ENCODE measurements around the gene ADGRG3.

DNA sequence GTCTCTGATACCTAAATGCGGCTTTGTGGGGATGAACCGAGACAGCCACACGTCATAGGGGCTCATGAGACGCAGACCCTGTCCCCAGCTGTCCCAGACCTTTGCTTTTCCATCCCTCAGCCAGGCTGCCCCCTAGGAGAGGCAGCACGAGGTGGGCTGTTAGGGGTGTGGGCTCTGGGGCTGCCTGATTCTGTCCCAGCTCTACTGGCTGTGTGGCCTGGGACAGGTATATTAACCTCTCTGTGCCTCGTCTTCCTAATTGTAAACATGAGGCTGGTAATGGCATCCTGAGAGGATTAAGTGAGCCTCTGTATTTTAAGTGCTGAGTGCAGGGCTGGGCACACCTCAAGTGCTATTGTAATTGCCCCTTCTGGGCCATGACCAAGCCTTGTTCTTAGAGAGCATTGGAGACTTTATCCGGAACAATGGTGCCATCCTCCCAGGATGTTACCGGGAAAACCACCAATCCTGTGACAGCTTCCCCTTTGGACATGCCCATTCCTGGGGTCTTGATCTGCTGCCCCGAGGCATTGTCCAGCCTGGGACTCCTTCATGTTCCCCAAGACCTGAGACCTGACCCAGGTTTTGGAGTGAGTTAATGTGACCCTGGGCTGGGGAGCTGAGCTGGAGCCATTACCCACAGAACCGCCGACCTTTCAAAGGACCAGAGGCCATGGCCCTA lies 34.6 kb upstream of the ADGRG3 start:
- no peak for TF ChIP-seq TAF1 (IDR thresholded peaks at IDR 0.05; ENCODE audit: borderline replicate concordance, low read depth, low read length)
- no peak for TF ChIP-seq POLR2A (IDR thresholded peaks at IDR 0.05; ENCODE audit: low read depth, low read length)

Data from GM12892 (cell line).